Measurements from ENCODE around the gene DDX60.
"Not testable (repeated sequence)": the region's sequence is repeated elsewhere in the genome, so short reads cannot be mapped to it uniquely, and the experiment has no call there.

DDX60 gene

GRCh38 chr4:168318266-168318895 is at the start of gene DDX60:
Gene DDX60 (minus strand): TSS chr4:168318752. CDS start chr4:168311259, 7,493 bp downstream.
- peak; percentile 79 for DNase-seq

- no peak for DNase-seq
These were observed 48.5 kb upstream of the DDX60 start for GRCh38 chr4:168367065-168367464.

- no peak for DNase-seq
These were observed 43.5 kb upstream of the DDX60 start for GRCh38 chr4:168362025-168362401.

GRCh38 chr4:168361365-168362024 is 42.9 kb upstream of the DDX60 start:
- no peak for DNase-seq

GRCh38 chr4:168360271-168360670 is 41.7 kb upstream of the DDX60 start:
- no peak for DNase-seq

GRCh38 chr4:168357941-168358340 is 39.4 kb upstream of the DDX60 start:
- DNase-seq = no peak

GRCh38 chr4:168353746-168354145 is 35.2 kb upstream of the DDX60 start:
- DNase-seq = no peak

GRCh38 chr4:168337550-168337940 is 19.0 kb upstream of the DDX60 start:
- DNase-seq = no peak

- no peak for DNase-seq
These were observed 18.4 kb upstream of the DDX60 start for GRCh38 chr4:168336837-168337549.

- DNase-seq = no peak
These were observed 17.1 kb upstream of the DDX60 start for GRCh38 chr4:168335621-168336020.

- no peak for DNase-seq
These were observed 15.5 kb upstream of the DDX60 start for GRCh38 chr4:168334053-168334452.

- DNase-seq = not testable (repeated sequence)
These were observed 12.0 kb upstream of the DDX60 start for GRCh38 chr4:168330575-168330974.

- DNase-seq = no peak
These were observed 7.0 kb upstream of the DDX60 start for GRCh38 chr4:168325591-168325990.

GRCh38 chr4:168321006-168321405 is 2.5 kb upstream of the DDX60 start:
- DNase-seq = no peak

- no peak for DNase-seq
These were observed 1.0 kb upstream of the DDX60 start for GRCh38 chr4:168319486-168320019.

GRCh38 chr4:168317621-168318020 is 931 bp downstream of the DDX60 start:
- no peak for DNase-seq

GRCh38 chr4:168309781-168310180 is 8.8 kb downstream of the DDX60 start:
- no peak for DNase-seq

GRCh38 chr4:168308912-168309311 is 9.6 kb downstream of the DDX60 start:
- DNase-seq = no peak

- no peak for DNase-seq
These were observed 12.1 kb downstream of the DDX60 start for GRCh38 chr4:168306476-168306875.

GRCh38 chr4:168304744-168305459 is 13.7 kb downstream of the DDX60 start:
- no peak for DNase-seq

GRCh38 chr4:168303430-168303829 is 15.1 kb downstream of the DDX60 start:
- DNase-seq = not testable (repeated sequence)

- DNase-seq = no peak
These were observed 25.1 kb downstream of the DDX60 start for GRCh38 chr4:168293386-168293975.

- DNase-seq = no peak
These were observed 27.3 kb downstream of the DDX60 start for GRCh38 chr4:168291242-168291641.
